Cardiac fibroblast (primary cell): Measurements from ENCODE around the gene LMAN2L.
A peak's percentile ranks its signal among the peaks of the same experiment; 100 is the strongest.

Experiments used
- DNase-seq, 2 donors: peaks; one replicate each; pipeline versions ENCODE4 v3.0.0 to v3.0.0-alpha.2; 2010; ENCODE audit warnings: low read depth in 2 of 2
- H3K4me3 ChIP-seq, 2 donors: replicated peaks in 1 of 2; 1 replicate in 1 of 2; 2 replicates in 1 of 2; pipeline ENCODE4 v1.5.1; 2011; ENCODE audit warnings: low read depth in 2 of 2, low read length in 2 of 2, mild to moderate bottlenecking in 2 of 2, moderate library complexity in 1 of 2
- TF ChIP-seq, protein P1 (sequence below): IDR thresholded peaks from one replicate; pipeline ENCODE4 v1.5.1; 2011; ENCODE audit warnings: low read depth, mild to moderate bottlenecking, low read length, inconsistent platforms

LMAN2L gene

DNA sequence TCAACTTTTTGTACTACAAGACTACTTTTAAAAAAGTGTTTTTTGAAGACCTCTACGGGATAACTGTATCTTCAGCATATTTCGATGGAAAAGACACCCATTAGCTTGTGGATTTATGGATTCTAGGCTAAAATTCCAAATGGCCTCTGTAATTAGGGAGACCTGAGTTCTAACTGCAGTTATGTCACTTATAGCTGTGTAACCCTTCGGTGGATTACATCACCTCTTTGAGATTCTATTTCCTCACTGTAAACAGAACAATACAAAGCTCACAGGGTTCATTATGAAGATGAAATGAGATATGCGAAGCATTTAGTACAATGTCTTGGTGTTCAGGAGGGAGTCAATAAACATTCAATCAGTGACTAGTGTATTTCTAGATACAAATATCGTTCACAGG lies 24.2 kb downstream of the LMAN2L start:
- no peak overlapping the region for H3K4me3 ChIP-seq
- DNase-seq = peak in 1 of 2 donors; percentile 38
- TF ChIP-seq, protein P1, sequence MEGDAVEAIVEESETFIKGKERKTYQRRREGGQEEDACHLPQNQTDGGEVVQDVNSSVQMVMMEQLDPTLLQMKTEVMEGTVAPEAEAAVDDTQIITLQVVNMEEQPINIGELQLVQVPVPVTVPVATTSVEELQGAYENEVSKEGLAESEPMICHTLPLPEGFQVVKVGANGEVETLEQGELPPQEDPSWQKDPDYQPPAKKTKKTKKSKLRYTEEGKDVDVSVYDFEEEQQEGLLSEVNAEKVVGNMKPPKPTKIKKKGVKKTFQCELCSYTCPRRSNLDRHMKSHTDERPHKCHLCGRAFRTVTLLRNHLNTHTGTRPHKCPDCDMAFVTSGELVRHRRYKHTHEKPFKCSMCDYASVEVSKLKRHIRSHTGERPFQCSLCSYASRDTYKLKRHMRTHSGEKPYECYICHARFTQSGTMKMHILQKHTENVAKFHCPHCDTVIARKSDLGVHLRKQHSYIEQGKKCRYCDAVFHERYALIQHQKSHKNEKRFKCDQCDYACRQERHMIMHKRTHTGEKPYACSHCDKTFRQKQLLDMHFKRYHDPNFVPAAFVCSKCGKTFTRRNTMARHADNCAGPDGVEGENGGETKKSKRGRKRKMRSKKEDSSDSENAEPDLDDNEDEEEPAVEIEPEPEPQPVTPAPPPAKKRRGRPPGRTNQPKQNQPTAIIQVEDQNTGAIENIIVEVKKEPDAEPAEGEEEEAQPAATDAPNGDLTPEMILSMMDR = no peak

DNA sequence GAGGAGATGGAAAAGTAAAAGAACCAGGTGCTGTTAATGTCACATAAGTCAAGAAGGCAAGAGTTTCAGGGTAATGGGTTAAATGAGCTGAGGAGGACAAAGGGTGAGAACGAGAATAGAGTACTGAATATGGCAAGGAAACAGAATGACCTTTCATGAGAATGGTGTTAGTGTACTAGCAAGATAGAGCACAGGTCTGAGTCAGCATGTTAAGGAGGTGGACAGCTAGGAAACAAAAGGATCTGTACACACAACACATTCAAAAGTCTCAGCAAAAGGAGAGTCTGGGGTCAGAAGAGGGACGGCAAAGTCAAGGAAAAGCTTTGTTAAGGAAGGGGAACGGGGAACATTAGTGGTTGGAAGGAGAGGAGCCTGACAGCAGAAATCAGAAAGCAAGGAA lies 28.9 kb downstream of the LMAN2L start:
- H3K4me3 ChIP-seq = no peak overlapping the region
- TF ChIP-seq, protein P1 = no peak
- DNase-seq = no peak

DNA sequence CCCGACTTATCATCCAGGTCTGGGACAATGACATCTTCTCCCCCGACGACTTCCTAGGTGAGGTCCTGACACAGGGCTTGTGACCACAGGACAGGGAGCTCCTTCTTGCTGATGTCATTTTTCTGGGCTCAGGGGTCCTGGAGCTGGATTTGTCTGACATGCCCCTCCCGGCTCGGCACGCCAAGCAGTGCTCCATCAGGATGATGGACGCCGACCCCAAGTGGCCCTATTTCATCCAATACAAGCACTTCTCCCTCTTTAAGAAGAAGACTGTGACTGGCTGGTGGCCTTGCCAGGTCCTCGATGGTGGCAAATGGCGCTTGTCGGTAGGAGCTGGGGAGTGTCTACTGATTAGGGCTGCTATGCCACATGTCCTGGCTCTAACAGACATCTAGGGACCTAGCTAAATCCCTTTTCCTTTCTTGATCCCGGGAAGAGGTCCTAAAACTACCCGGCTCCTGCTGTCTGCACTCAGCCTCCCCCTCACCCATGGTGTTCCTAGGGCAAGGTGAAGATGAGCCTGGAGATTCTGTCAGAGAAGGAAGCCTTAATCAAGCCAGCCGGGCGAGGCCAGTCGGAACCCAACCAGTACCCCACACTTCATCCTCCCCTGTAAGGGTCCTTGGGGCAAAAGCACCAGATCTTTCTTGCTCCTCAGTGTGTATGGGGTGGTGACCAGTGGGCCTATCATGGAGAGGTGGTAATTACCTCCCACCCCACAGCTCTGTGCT lies 36.7 kb downstream of the LMAN2L start:
- TF ChIP-seq, protein P1 = no peak
- H3K4me3 ChIP-seq = no peak overlapping the region
- DNase-seq = no peak

DNA sequence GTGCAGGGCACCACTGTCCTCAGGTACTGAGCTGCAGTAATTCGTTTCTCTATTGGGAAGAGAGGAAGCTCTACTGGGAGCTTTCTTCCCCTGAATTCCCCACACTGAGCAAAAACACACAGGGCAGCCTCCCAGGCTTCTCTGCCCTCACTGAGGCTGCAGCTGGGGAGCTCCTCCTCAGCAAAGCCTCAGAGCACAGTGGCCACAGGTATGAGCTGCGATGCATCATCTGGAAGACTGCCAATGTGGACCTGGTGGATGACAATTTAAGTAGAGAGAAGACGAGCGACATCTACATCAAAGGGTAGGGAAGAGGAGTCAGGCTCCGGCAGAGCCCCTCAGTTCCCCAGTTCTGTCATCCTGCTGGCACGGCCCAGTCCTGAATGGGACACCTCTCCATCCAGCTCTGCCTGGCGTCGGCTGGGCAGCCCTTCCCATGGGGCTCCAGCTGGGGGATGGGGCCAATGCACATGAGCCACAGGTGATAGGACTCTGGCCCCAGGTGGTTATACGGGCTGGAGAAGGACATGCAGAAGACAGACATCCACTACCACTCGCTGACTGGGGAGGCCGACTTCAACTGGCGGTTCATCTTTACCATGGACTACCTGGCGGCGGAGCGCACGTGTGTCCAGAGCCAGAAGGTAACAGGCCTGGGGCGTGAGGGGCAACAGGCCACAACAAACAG lies 37.6 kb downstream of the LMAN2L start:
- H3K4me3 ChIP-seq = no peak overlapping the region
- TF ChIP-seq, protein P1 = no peak
- no peak for DNase-seq

DNA sequence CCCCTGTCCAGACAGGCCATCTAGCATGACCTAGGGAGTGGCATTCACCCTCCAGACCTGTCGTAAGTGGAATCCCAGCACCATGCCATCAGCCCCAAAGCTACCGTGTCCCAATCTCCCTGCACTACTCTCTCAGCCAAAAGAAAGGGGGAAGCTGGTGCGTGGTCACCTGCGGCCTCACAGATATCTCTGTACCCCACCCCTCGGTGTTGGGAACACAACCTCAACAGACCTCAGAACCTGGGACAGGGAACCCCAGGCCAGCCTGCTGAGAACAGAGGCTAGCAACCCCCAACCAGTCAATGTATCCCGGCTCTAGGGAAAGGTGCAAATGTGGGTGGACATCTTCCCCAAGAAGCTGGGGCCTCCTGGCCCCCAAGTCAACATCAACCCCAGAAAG lies 38.2 kb downstream of the LMAN2L start:
- no peak for DNase-seq
- no peak overlapping the region for H3K4me3 ChIP-seq
- TF ChIP-seq, protein P1 = no peak

DNA sequence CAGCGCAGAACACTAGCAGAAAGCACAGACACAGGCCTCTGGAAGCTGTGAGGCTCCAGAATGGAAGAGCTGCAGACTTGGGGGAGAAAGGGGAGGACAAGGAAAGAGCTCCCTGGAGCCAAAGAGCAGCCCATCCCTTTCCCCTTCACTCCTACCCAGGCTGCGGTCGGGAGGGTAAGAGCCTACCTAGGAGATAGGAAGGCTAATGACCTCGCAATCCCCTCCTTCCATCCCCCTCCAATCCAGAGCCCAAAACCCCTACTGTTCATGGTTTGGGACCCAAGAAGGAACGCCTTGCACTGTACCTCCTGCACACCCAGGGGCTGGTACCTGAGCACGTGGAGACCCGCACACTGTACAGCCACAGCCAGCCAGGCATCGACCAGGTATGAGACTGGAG lies 39.8 kb downstream of the LMAN2L start:
- DNase-seq = no peak
- H3K4me3 ChIP-seq = no peak overlapping the region
- TF ChIP-seq, protein P1 = no peak
